Measurements from ENCODE around the gene EMP1. TPM values are rescaled to one million over a fixed set of nuclear protein-coding genes. Genes with fewer than 3 reads are reported as not detected.

EMP1 gene
- polyA plus RNA-seq, 4 donors, result 11.6 to 65.9 (median 22.9) TPM

DNA sequence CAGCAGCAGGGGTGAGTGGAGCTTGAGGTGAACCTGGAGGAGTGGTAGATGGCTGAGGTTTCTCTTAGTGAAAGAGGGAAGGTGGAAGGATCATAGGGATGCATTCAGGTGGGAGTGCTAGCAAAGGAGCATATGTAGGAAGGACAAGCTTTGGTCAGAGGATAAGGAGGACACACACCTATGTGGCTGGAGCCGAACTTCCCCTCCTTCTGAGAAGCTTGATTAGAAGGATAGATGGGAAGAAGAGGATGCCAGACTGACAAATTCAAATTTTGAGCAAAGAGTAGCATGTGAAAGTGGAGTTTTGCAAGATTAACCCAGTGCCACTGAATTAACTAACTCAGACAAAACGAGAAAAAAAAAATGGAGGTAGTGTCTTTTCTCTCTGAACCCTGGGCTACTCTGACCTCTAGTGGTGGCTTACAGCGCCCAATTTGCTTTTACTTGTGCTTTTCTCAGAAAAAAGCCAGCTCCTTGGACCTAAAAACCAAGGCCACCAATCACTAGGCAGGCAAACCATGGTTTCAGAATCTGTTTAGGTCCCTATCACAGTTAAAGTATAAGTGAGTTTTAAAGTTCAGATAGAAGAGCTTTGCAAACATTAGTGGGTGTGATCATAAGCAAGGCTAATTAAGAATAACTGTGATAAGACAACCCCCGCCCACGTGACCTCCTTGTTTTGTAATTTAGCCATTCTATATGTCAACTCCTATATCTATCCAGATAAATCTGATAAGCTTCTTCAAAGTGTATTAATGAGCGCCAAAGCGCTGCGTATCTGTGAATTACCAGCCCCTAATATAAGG is 15.5 kb downstream of the EMP1 start:
- DNase-seq (peak; percentile 77 to 83), FAIRE-seq (no peak)
- H3K27me3 ChIP-seq (ENCODE audit: control insufficient read depth in 3 of 3, insufficient read depth in 3 of 3, low read length in 3 of 3), result no peaks in the 10 kb centered on the region
- peaks cover 0 to 3% of the 10 kb centered on the region in 2 donors for H3K9me3 ChIP-seq (ENCODE audit: control insufficient read depth in 2 of 2, insufficient read depth in 1 of 2, low read depth in 1 of 2, low read length in 1 of 2)
- H3K4me1 ChIP-seq (ENCODE audit: control insufficient read depth in 3 of 3, insufficient read depth in 2 of 3, low read depth in 1 of 3, low read length in 2 of 3), result peaks cover 5 to 23% (median 8%) of the 10 kb centered on the region in 3 donors
- 18 to 48% (median 27%) methylated on average over 8 of the region's 8 CpGs for WGBS, 3 donors
- H3K4me3 ChIP-seq (ENCODE audit: low read depth in 1 of 3, low read length in 3 of 3), result no peak overlapping the region
- no peak overlapping the region for H3K27ac ChIP-seq (ENCODE audit: low read depth in 1 of 3, low read length in 2 of 3)
- H3K36me3 ChIP-seq (ENCODE audit: control insufficient read depth in 3 of 3, insufficient read depth in 2 of 3, low read depth in 1 of 3, low read length in 3 of 3), result peaks cover 5 to 8% (median 5%) of the 10 kb centered on the region in 3 donors

GRCh38 chr12:13215056-13215455 is 18.5 kb downstream of the EMP1 start:
- Histone ChIP-seq H3K36me3 (ENCODE audit: control insufficient read depth in 3 of 3, insufficient read depth in 2 of 3, low read depth in 1 of 3, low read length in 3 of 3) (peaks cover 5 to 8% (median 5%) of the 10 kb centered on the region in 3 donors), H3K4me1 (ENCODE audit: control insufficient read depth in 3 of 3, insufficient read depth in 2 of 3, low read depth in 1 of 3, low read length in 2 of 3) (peaks cover 0 to 8% (median 6%) of the 10 kb centered on the region in 3 donors), H3K27me3 (ENCODE audit: control insufficient read depth in 3 of 3, insufficient read depth in 3 of 3, low read length in 3 of 3) (no peaks in the 10 kb centered on the region), H3K27ac (ENCODE audit: low read depth in 1 of 3, low read length in 2 of 3) (no peak overlapping the region), H3K4me3 (ENCODE audit: low read depth in 1 of 3, low read length in 3 of 3) (no peak overlapping the region), H3K9me3 (ENCODE audit: control insufficient read depth in 2 of 2, insufficient read depth in 1 of 2, low read depth in 1 of 2, low read length in 1 of 2) (peaks cover 0 to 3% of the 10 kb centered on the region in 2 donors)
- WGBS, 3 donors, result 90 to 94% (median 91%) methylated on average over 4 of the region's 4 CpGs
- no peak for FAIRE-seq
- no peak for DNase-seq

DNA sequence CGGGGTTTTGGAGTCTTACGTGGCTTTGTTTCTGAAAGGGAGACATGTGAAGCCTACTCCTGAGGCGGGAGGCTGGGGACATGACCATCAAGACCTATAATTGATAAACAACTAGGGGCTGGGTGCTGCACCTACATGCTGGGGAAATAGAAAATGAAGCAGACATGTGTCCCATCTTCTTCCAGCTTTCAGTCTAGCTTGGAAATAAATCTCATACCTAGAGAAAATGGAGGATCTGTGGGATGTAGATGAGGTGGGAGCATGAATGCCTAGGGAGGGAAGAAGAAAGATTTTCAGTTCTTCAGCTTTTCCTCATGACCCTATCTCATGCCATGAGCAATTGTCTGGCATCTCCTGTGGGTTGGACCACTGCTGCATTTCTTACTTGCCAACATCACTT is 22.1 kb downstream of the EMP1 start:
- H3K4me1 ChIP-seq (ENCODE audit: control insufficient read depth in 3 of 3, insufficient read depth in 2 of 3, low read depth in 1 of 3, low read length in 2 of 3), result peaks cover 0 to 5% (median 3%) of the 10 kb centered on the region in 3 donors
- H3K27me3 ChIP-seq (ENCODE audit: control insufficient read depth in 3 of 3, insufficient read depth in 3 of 3, low read length in 3 of 3), result no peaks in the 10 kb centered on the region
- DNase-seq (no peak), FAIRE-seq (no peak)
- no peak overlapping the region for H3K27ac ChIP-seq (ENCODE audit: low read depth in 1 of 3, low read length in 2 of 3)
- peaks cover 0 to 3% of the 10 kb centered on the region in 2 donors for H3K9me3 ChIP-seq (ENCODE audit: control insufficient read depth in 2 of 2, insufficient read depth in 1 of 2, low read depth in 1 of 2, low read length in 1 of 2)
- no peak overlapping the region for H3K4me3 ChIP-seq (ENCODE audit: low read depth in 1 of 3, low read length in 3 of 3)
- 94 to 96% (median 95%) methylated on average over 3 of the region's 3 CpGs for WGBS, 3 donors
- H3K36me3 ChIP-seq (ENCODE audit: control insufficient read depth in 3 of 3, insufficient read depth in 2 of 3, low read depth in 1 of 3, low read length in 3 of 3), result peaks cover 5 to 8% (median 5%) of the 10 kb centered on the region in 3 donors

- WGBS, 3 donors, result 90 to 95% (median 95%) methylated on average over 3 of the region's 3 CpGs
- Histone ChIP-seq H3K27ac (ENCODE audit: low read depth in 1 of 3, low read length in 2 of 3) (no peak overlapping the region), H3K4me1 (ENCODE audit: control insufficient read depth in 3 of 3, insufficient read depth in 2 of 3, low read depth in 1 of 3, low read length in 2 of 3) (peaks cover 0 to 5% (median 3%) of the 10 kb centered on the region in 3 donors), H3K4me3 (ENCODE audit: low read depth in 1 of 3, low read length in 3 of 3) (no peak overlapping the region), H3K36me3 (ENCODE audit: control insufficient read depth in 3 of 3, insufficient read depth in 2 of 3, low read depth in 1 of 3, low read length in 3 of 3) (peaks cover 3 to 8% (median 5%) of the 10 kb centered on the region in 3 donors), H3K27me3 (ENCODE audit: control insufficient read depth in 3 of 3, insufficient read depth in 3 of 3, low read length in 3 of 3) (no peaks in the 10 kb centered on the region), H3K9me3 (ENCODE audit: control insufficient read depth in 2 of 2, insufficient read depth in 1 of 2, low read depth in 1 of 2, low read length in 1 of 2) (peaks cover 0 to 3% of the 10 kb centered on the region in 2 donors)
- no peak for DNase-seq
- FAIRE-seq, result no peak
Observed at GRCh38 chr12:13219320-13219719, 22.8 kb downstream of the EMP1 start.

- FAIRE-seq (no peak), DNase-seq (no peak)
- Histone ChIP-seq H3K27ac (ENCODE audit: low read depth in 1 of 3, low read length in 2 of 3) (no peak overlapping the region), H3K4me1 (ENCODE audit: control insufficient read depth in 3 of 3, insufficient read depth in 2 of 3, low read depth in 1 of 3, low read length in 2 of 3) (peaks cover 0 to 5% (median 3%) of the 10 kb centered on the region in 3 donors), H3K9me3 (ENCODE audit: control insufficient read depth in 2 of 2, insufficient read depth in 1 of 2, low read depth in 1 of 2, low read length in 1 of 2) (peaks cover 0 to 2% of the 10 kb centered on the region in 2 donors), H3K36me3 (ENCODE audit: control insufficient read depth in 3 of 3, insufficient read depth in 2 of 3, low read depth in 1 of 3, low read length in 3 of 3) (no peaks in the 10 kb centered on the region), H3K27me3 (ENCODE audit: control insufficient read depth in 3 of 3, insufficient read depth in 3 of 3, low read length in 3 of 3) (peaks cover 0 to under 1% (median 0%) of the 10 kb centered on the region in 3 donors), H3K4me3 (ENCODE audit: low read depth in 1 of 3, low read length in 3 of 3) (no peak overlapping the region)
- WGBS, 3 donors, result 84 to 91% (median 88%) methylated on average over 3 of the region's 3 CpGs
Observed at GRCh38 chr12:13220838-13221237, 24.3 kb downstream of the EMP1 start.

GRCh38 chr12:13222076-13222475 is 25.6 kb downstream of the EMP1 start:
- H3K27ac ChIP-seq (ENCODE audit: low read depth in 1 of 3, low read length in 2 of 3), result peak overlapping the region in 1 of 3 donors; percentile 14
- DNase-seq, result peak; percentile 84 to 99
- no peak for FAIRE-seq

DNA sequence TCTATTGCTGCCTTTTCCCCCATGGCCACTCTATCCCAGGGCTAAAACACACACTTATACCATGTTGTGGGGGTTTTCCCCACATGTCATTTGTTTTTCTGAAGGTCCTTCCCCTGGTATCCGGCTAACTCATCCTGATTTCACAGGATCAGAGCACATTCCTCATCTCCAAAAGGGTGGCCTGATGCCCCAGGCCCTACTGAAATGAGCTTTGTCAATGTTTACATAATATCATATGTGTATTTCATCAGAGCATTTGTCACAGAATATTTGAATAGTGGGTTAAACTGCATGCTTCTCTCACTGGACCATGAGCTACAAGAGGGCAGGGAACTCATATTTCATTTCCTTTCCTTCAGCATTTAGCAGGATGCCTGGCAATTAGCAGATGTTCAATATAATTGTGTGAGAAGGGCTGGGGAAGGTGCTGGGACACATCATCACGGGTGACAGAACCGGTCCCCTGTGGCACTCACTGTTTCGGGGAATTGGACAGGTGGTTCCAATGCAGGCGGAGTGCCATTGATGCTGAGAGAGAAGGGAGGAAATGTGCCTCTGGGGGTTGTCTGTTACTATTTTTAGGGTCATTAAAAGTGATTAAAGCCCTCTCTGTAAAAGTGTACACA is 26.8 kb downstream of the EMP1 start:
- 77 to 93% (median 79%) methylated on average over 5 of the region's 5 CpGs for WGBS, 3 donors
- no peak for FAIRE-seq
- Histone ChIP-seq H3K27me3 (ENCODE audit: control insufficient read depth in 3 of 3, insufficient read depth in 3 of 3, low read length in 3 of 3) (peaks cover 0 to 8% (median 0%) of the 10 kb centered on the region in 3 donors), H3K9me3 (ENCODE audit: control insufficient read depth in 2 of 2, insufficient read depth in 1 of 2, low read depth in 1 of 2, low read length in 1 of 2) (no peaks in the 10 kb centered on the region), H3K36me3 (ENCODE audit: control insufficient read depth in 3 of 3, insufficient read depth in 2 of 3, low read depth in 1 of 3, low read length in 3 of 3) (no peaks in the 10 kb centered on the region), H3K4me3 (ENCODE audit: low read depth in 1 of 3, low read length in 3 of 3) (no peak overlapping the region), H3K27ac (ENCODE audit: low read depth in 1 of 3, low read length in 2 of 3) (no peak overlapping the region), H3K4me1 (ENCODE audit: control insufficient read depth in 3 of 3, insufficient read depth in 2 of 3, low read depth in 1 of 3, low read length in 2 of 3) (peaks cover 0 to 5% (median 3%) of the 10 kb centered on the region in 3 donors)
- no peak for DNase-seq

More at GRCh38 chr12:13222076-13222475, 25.6 kb downstream of the EMP1 start:
- Histone ChIP-seq H3K4me3 (ENCODE audit: low read depth in 1 of 3, low read length in 3 of 3) (no peak overlapping the region), H3K4me1 (ENCODE audit: control insufficient read depth in 3 of 3, insufficient read depth in 2 of 3, low read depth in 1 of 3, low read length in 2 of 3) (peaks cover 0 to 5% (median 3%) of the 10 kb centered on the region in 3 donors), H3K36me3 (ENCODE audit: control insufficient read depth in 3 of 3, insufficient read depth in 2 of 3, low read depth in 1 of 3, low read length in 3 of 3) (no peaks in the 10 kb centered on the region), H3K9me3 (ENCODE audit: control insufficient read depth in 2 of 2, insufficient read depth in 1 of 2, low read depth in 1 of 2, low read length in 1 of 2) (no peaks in the 10 kb centered on the region), H3K27me3 (ENCODE audit: control insufficient read depth in 3 of 3, insufficient read depth in 3 of 3, low read length in 3 of 3) (peaks cover 0 to 4% (median 0%) of the 10 kb centered on the region in 3 donors)
- WGBS, 3 donors, result 36 to 65% (median 52%) methylated on average over 5 of the region's 5 CpGs

DNA sequence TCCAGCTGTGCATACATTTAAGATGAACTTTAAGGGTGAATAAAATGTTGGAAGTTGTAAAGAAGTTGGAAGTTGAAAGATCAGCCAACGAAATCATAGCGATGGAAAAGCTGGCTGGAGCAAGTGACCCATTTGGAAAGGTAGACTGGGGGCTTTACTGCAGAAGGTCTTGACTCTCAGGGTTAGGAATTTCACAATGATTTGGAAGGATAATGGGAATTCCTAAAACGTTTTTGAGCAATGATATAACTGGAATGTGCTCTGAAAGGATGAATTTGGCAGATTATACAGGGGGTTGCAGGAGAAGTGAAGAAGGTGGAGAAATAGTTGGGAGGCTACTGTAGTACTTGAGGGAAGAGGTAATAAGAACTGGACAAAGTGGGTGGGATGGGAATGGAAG is 27.4 kb downstream of the EMP1 start:
- WGBS, 3 donors, result 66 to 83% (median 81%) methylated on average over 3 of the region's 3 CpGs
- DNase-seq (no peak), FAIRE-seq (no peak)
- Histone ChIP-seq H3K4me1 (ENCODE audit: control insufficient read depth in 3 of 3, insufficient read depth in 2 of 3, low read depth in 1 of 3, low read length in 2 of 3) (peaks cover 0 to 5% (median 3%) of the 10 kb centered on the region in 3 donors), H3K4me3 (ENCODE audit: low read depth in 1 of 3, low read length in 3 of 3) (no peak overlapping the region), H3K36me3 (ENCODE audit: control insufficient read depth in 3 of 3, insufficient read depth in 2 of 3, low read depth in 1 of 3, low read length in 3 of 3) (no peaks in the 10 kb centered on the region), H3K27me3 (ENCODE audit: control insufficient read depth in 3 of 3, insufficient read depth in 3 of 3, low read length in 3 of 3) (peaks cover 0 to 8% (median 0%) of the 10 kb centered on the region in 3 donors), H3K27ac (ENCODE audit: low read depth in 1 of 3, low read length in 2 of 3) (no peak overlapping the region), H3K9me3 (ENCODE audit: control insufficient read depth in 2 of 2, insufficient read depth in 1 of 2, low read depth in 1 of 2, low read length in 1 of 2) (no peaks in the 10 kb centered on the region)
